ENCODE data around the gene ZNF526. TPM values are rescaled to one million over a fixed set of nuclear protein-coding genes. Genes with fewer than 3 reads are reported as not detected.

The ZNF526 gene
- total and polyA plus RNA-seq, 9 of the 15 experiments (the other 6 are each of a cell fraction or from before 2014, with no cell fraction given), result 1.3 to 17.9 (median 6.2) TPM

GRCh38 chr19:42254089-42254849 lies 34.2 kb downstream of the ZNF526 start (continued):
- TF ChIP-seq FOXA3 (CRISPR knock-in tag; conservative IDR thresholded peaks at IDR 0.05 in 1 of 2, IDR thresholded peaks at IDR 0.05 in 1 of 2) (no peak), HDAC6 (IDR thresholded peaks at IDR 0.05; ENCODE audit: low read depth, low read length) (no peak), FOXM1 (IDR thresholded peaks at IDR 0.05; ENCODE audit: low read depth) (peak; percentile 88), FOXM1 (CRISPR knock-in tag; IDR thresholded peaks at IDR 0.05; ENCODE audit: low read depth) (no peak), CC2D1A (IDR thresholded peaks at IDR 0.05) (no peak), KAT7 (CRISPR knock-in tag; IDR thresholded peaks at IDR 0.05; ENCODE audit: borderline replicate concordance) (peak; percentile 46; the same call in 1 of the 2 replicates), BRD4 (IDR thresholded peaks at IDR 0.05) (peak; percentile 45; the same call in 1 of the 2 replicates), CXXC5 (CRISPR knock-in tag; IDR thresholded peaks at IDR 0.05) (peak; percentile 61), COPS2 (conservative IDR thresholded peaks at IDR 0.05) (no peak), ETV1 (tag; conservative IDR thresholded peaks at IDR 0.05; ENCODE audit: low read depth) (no peak), SRF (CRISPR knock-in tag; IDR thresholded peaks at IDR 0.05) (no peak), NONO (IDR thresholded peaks at IDR 0.05; ENCODE audit: low read depth in 2 of 2, low read length in 1 of 2) (0 out of 4 replicates have a peak, but pooled peaks of 1 of the 2 experiments have one; percentile 23), TOE1 (IDR thresholded peaks at IDR 0.05; ENCODE audit: borderline replicate concordance) (peak; percentile 88), TOE1 (CRISPR knock-in tag; IDR thresholded peaks at IDR 0.05; ENCODE audit: borderline replicate concordance, low read depth) (no peak), ZKSCAN8 (CRISPR knock-in tag; IDR thresholded peaks at IDR 0.05) (no peak), SAP30 (IDR thresholded peaks at IDR 0.05; ENCODE audit: borderline replicate concordance, insufficient read depth, low read depth, low read length, poor library complexity, severe bottlenecking) (no peak), MAFF (IDR thresholded peaks at IDR 0.05; ENCODE audit: low read length) (no peak)

Data from K562 (cell line).